Mesenchymal stem cell (in vitro differentiated cells and primary cell): ENCODE results near the gene GFOD1.
A peak's percentile ranks its signal among the peaks of the same experiment; 100 is the strongest.

Source experiments
- DNase-seq: peaks from one replicate; pipeline ENCODE4 v3.0.0-alpha.2; 2013
- H2AFZ ChIP-seq: one replicate; pipeline ENCODE4 v1.6.1; 2013; ENCODE audit warnings: low read depth, mild to moderate bottlenecking, control low read depth, inconsistent platforms, low read length, moderate library complexity
- H2AK5ac ChIP-seq: 2 replicates; pipeline ENCODE4 v1.6.1; 2013; ENCODE audit warnings: low read length, moderate library complexity, mild to moderate bottlenecking, inconsistent platforms; ENCODE audit not compliant: severe bottlenecking
- H2BK120ac ChIP-seq: one replicate; pipeline ENCODE4 v1.6.1; 2013; ENCODE audit warnings: low read depth, mild to moderate bottlenecking, inconsistent platforms, low read length, moderate library complexity
- H2BK12ac ChIP-seq, 2 experiments: one replicate each; pipeline ENCODE4 v1.6.1; 2013; ENCODE audit warnings: inconsistent platforms in 2 of 2, low read length in 2 of 2, mild to moderate bottlenecking in 2 of 2, moderate library complexity in 2 of 2, control low read depth in 1 of 2
- H2BK15ac ChIP-seq: one replicate; pipeline ENCODE4 v1.6.1; 2013; ENCODE audit warnings: mild to moderate bottlenecking, low read depth, inconsistent platforms; ENCODE audit not compliant: poor library complexity, severe bottlenecking
- H2BK5ac ChIP-seq: 2 replicates; pipeline ENCODE4 v1.6.1; 2013; ENCODE audit warnings: low read depth, mild to moderate bottlenecking, low read length, control low read depth, inconsistent platforms; ENCODE audit not compliant: poor library complexity, severe bottlenecking
- H3K14ac ChIP-seq, 2 experiments: one replicate each; pipeline ENCODE4 v1.6.1; 2013; ENCODE audit warnings: inconsistent platforms in 2 of 2, low read length in 2 of 2, control low read depth in 1 of 2, mild to moderate bottlenecking in 1 of 2, moderate library complexity in 1 of 2
- H3K18ac ChIP-seq, 2 experiments: one replicate each; pipeline ENCODE4 v1.6.1; 2013; ENCODE audit warnings: inconsistent platforms in 2 of 2, low read length in 2 of 2, control low read depth in 1 of 2, low read depth in 1 of 2, mild to moderate bottlenecking in 1 of 2
- H3K23ac ChIP-seq, 2 experiments: one replicate each; pipeline ENCODE4 v1.6.1; 2013; ENCODE audit warnings: inconsistent platforms in 2 of 2, low read length in 2 of 2, mild to moderate bottlenecking in 2 of 2, moderate library complexity in 2 of 2, control low read depth in 1 of 2
- H3K27ac ChIP-seq: 2 replicates; pipeline ENCODE4 v1.5.1; 2013; ENCODE audit warnings: mild to moderate bottlenecking, moderate library complexity, low read length, control low read depth, inconsistent platforms; ENCODE audit not compliant: poor library complexity, severe bottlenecking
- H3K27me3 ChIP-seq, 2 experiments: 2 replicates each; pipeline versions ENCODE4 v1.6.1 to v1.7.0; 2013; ENCODE audit warnings: low read length in 2 of 2, mild to moderate bottlenecking in 2 of 2, moderate library complexity in 2 of 2, control low read depth in 1 of 2, inconsistent platforms in 1 of 2; ENCODE audit not compliant: control insufficient read depth in 1 of 2, insufficient read depth in 1 of 2
- H3K36me3 ChIP-seq, 2 experiments: 2 replicates each; pipeline versions ENCODE4 v1.6.1 to v1.7.0; 2013; ENCODE audit warnings: low read length in 2 of 2, control low read depth in 1 of 2, inconsistent platforms in 1 of 2, low read depth in 1 of 2, mild to moderate bottlenecking in 1 of 2; ENCODE audit not compliant: insufficient read depth in 2 of 2, control insufficient read depth in 1 of 2
- H3K4ac ChIP-seq, 2 experiments: one replicate each; pipeline ENCODE4 v1.6.1; 2013; ENCODE audit warnings: inconsistent platforms in 2 of 2, low read length in 2 of 2, mild to moderate bottlenecking in 2 of 2, moderate library complexity in 2 of 2, control low read depth in 1 of 2, low read depth in 1 of 2
- H3K4me1 ChIP-seq: 2 replicates; pipeline ENCODE4 v1.6.1; 2013; ENCODE audit warnings: low read depth, low read length, control low read depth; ENCODE audit not compliant: control insufficient read depth, insufficient read depth
- H3K4me2 ChIP-seq: 2 replicates; pipeline ENCODE4 v1.6.1; 2013; ENCODE audit warnings: low read length, mild to moderate bottlenecking, inconsistent platforms; ENCODE audit not compliant: poor library complexity, severe bottlenecking
- H3K4me3 ChIP-seq, 2 experiments: 2 replicates each; pipeline versions ENCODE4 v1.5.1 to v1.7.0; 2013; ENCODE audit warnings: low read length in 2 of 2, mild to moderate bottlenecking in 2 of 2, control low read depth in 1 of 2, low read depth in 1 of 2; ENCODE audit not compliant: insufficient read depth in 1 of 2
- H3K79me1 ChIP-seq: replicated peaks from 2 replicates; pipeline ENCODE4 v1.6.1; 2013; ENCODE audit warnings: mild to moderate bottlenecking, control low read depth, low read length, inconsistent platforms; ENCODE audit not compliant: poor library complexity, severe bottlenecking
- H3K9ac ChIP-seq: 2 replicates; pipeline ENCODE4 v1.7.0; 2013; ENCODE audit warnings: mild to moderate bottlenecking, low read length, moderate library complexity
- H3K9me3 ChIP-seq: 2 replicates; pipeline ENCODE4 v1.7.0; 2013; ENCODE audit warnings: mild to moderate bottlenecking, low read length; ENCODE audit not compliant: control insufficient read depth
- H4K8ac ChIP-seq: one replicate; pipeline ENCODE4 v1.6.1; 2013; ENCODE audit warnings: inconsistent platforms, mild to moderate bottlenecking, low read length, moderate library complexity
- H4K91ac ChIP-seq: one replicate; pipeline ENCODE4 v1.6.1; 2013; ENCODE audit warnings: mild to moderate bottlenecking, low read length, inconsistent platforms
- whole genome bisulfite sequencing: methylation state at CpG from one replicate; pipeline ENCODE4 v1.1.7; 2013; ENCODE audit warnings: mixed read lengths; 5-methylcytosine and 5-hydroxymethylcytosine counted together

The GFOD1 gene

GRCh38 chr6:13332349-13332706, 155.1 kb downstream of the GFOD1 start:
- no peak overlapping the region for H2BK5ac ChIP-seq
- H3K4me1 ChIP-seq: peaks cover 3% of the 10 kb centered on the region
- H3K27ac ChIP-seq: no peak overlapping the region

GRCh38 chr6:13331516-13332348, 155.7 kb downstream of the GFOD1 start:
- Histone ChIP-seq H2BK15ac (no peak overlapping the region), H3K4me3 (no peak overlapping the region), H4K8ac (no peak overlapping the region), H3K4me1 (peaks cover 3% of the 10 kb centered on the region), H3K14ac (no peak overlapping the region), H3K18ac (no peak overlapping the region), H3K27me3 (no peaks in the 10 kb centered on the region), H3K23ac (no peak overlapping the region), H4K91ac (no peak overlapping the region), H3K9me3 (no peaks in the 10 kb centered on the region), H3K36me3 (no peaks in the 10 kb centered on the region), H3K9ac (no peak overlapping the region), H2AFZ (no peak overlapping the region), H2AK5ac (no peak overlapping the region), H2BK120ac (no peak overlapping the region), H2BK12ac (no peak overlapping the region), H3K4ac (no peak overlapping the region), H3K79me1 (no peaks in the 10 kb centered on the region), H2BK5ac (no peak overlapping the region), H3K4me2 (no peak overlapping the region), H3K27ac (no peak overlapping the region)
- WGBS: 75% methylated on average over 11 of the region's 13 CpGs
- DNase-seq: peak; percentile 26

More at GRCh38 chr6:13332349-13332706, 155.1 kb downstream of the GFOD1 start:
- Histone ChIP-seq H3K4ac (no peak overlapping the region), H3K14ac (no peak overlapping the region), H3K79me1 (no peaks in the 10 kb centered on the region), H2AK5ac (no peak overlapping the region), H2BK15ac (no peak overlapping the region), H4K8ac (no peak overlapping the region), H3K36me3 (no peaks in the 10 kb centered on the region), H3K23ac (no peak overlapping the region), H3K9me3 (no peaks in the 10 kb centered on the region), H3K18ac (no peak overlapping the region), H3K27me3 (no peaks in the 10 kb centered on the region), H3K4me2 (no peak overlapping the region), H2BK12ac (no peak overlapping the region), H3K4me3 (no peak overlapping the region), H2AFZ (no peak overlapping the region), H2BK120ac (no peak overlapping the region), H3K9ac (no peak overlapping the region), H4K91ac (no peak overlapping the region)
- WGBS: 91% methylated on average over 2 of the region's 2 CpGs
- DNase-seq: no peak

GRCh38 chr6:13328875-13329183, 158.6 kb downstream of the GFOD1 start:
- Histone ChIP-seq H3K4me2 (peak overlapping the region; percentile 72), H3K9ac (peak overlapping the region; percentile 95), H3K4ac (peak overlapping the region in 1 of 2 experiments; percentile 90), H3K36me3 (peaks cover 0 to 19% of the 10 kb centered on the region in 2 experiments), H3K23ac (no peak overlapping the region), H2AK5ac (no peak overlapping the region), H2BK5ac (no peak overlapping the region), H3K9me3 (no peaks in the 10 kb centered on the region), H3K4me3 (peak overlapping the region; percentile 97), H3K18ac (peak overlapping the region; percentile 9 to 91), H3K79me1 (no peaks in the 10 kb centered on the region), H3K14ac (no peak overlapping the region), H2BK120ac (no peak overlapping the region), H2BK12ac (no peak overlapping the region), H3K27me3 (no peaks in the 10 kb centered on the region), H4K8ac (peak overlapping the region; percentile 79), H2AFZ (no peak overlapping the region), H4K91ac (no peak overlapping the region), H2BK15ac (no peak overlapping the region), H3K4me1 (peaks cover 1% of the 10 kb centered on the region), H3K27ac (no peak overlapping the region)
- no peak for DNase-seq
- 0% methylated on average over 1 of the region's 2 CpGs for WGBS

- Histone ChIP-seq H2BK120ac (no peak within 1 kb of the TSS), H4K91ac (peak within 1 kb of the TSS; percentile 74), H3K4me3 (peak within 1 kb of the TSS; percentile 97), H2BK15ac (no peak within 1 kb of the TSS), H2BK12ac (no peak within 1 kb of the TSS), H4K8ac (peak within 1 kb of the TSS; percentile 85), H3K14ac (peak within 1 kb of the TSS in 1 of 2 experiments; percentile 79), H2AFZ (peak within 1 kb of the TSS; percentile 84), H2BK5ac (peak within 1 kb of the TSS; percentile 3), H3K18ac (peak within 1 kb of the TSS; percentile 91 to 94), H3K23ac (peak within 1 kb of the TSS; percentile 61 to 66), H3K9me3 (no peaks in the 10 kb centered on the region), H3K79me1 (peaks cover 3% of the 10 kb centered on the region), H3K4ac (peak within 1 kb of the TSS; percentile 70 to 90), H3K27ac (peak within 1 kb of the TSS; percentile 56), H3K36me3 (peaks cover 0 to 25% of the 10 kb centered on the region in 2 experiments), H3K27me3 (no peaks in the 10 kb centered on the region), H3K4me1 (peaks cover 1% of the 10 kb centered on the region), H3K4me2 (peak within 1 kb of the TSS; percentile 92), H3K9ac (peak within 1 kb of the TSS; percentile 95), H2AK5ac (no peak within 1 kb of the TSS)
- under 1% methylated on average over 58 of the region's 63 CpGs for WGBS
- DNase-seq: peak; percentile 93
These were observed 159.1 kb downstream of the GFOD1 start, which contains the start of gene TBC1D7 for GRCh38 chr6:13328076-13328874. TSS of gene TBC1D7 (minus strand) at chr6:13328537. CDS start at chr6:13326898, 1,639 bp downstream.
